ENCODE results near the gene SEC23IP. TPM values are rescaled to one million over a fixed set of nuclear protein-coding genes. Genes with fewer than 3 reads are reported as not detected.
A peak's percentile ranks its signal among the peaks of the same experiment; 100 is the strongest.
"Not testable (repeated sequence)": the region's sequence is repeated elsewhere in the genome, so short reads cannot be mapped to it uniquely, and the experiment has no call there.

Gene SEC23IP
- polyA plus RNA-seq, 3 donors = 11.5 to 43.8 (median 42.0) TPM

DNA sequence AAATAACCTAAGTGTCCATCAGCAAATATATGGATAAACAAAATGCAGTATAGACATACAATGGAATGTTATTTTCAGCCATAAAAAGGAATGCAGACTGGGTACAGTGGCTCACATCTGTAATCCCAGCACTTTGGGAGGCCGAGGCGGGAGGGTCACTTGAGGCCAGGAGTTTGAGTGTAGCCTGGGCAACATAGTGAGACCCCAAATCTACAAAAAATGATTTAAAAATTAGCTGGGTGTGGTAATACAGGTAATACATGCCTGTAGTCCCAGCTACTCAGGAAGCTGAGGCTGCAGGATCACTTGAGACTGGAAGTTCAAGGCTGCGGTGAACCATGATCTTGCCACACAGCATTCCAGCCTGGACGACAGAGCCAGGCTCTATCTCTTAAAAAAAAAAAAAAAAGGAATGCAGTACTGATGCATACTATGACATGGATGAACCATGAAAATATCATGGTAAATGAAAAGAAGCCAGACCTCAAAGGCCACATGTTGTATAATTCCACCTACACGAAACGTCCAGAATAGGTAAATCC, 26.8 kb upstream of the SEC23IP start:
- WGBS (ENCODE audit: insufficient coverage) = 100% methylated on average over 3 of the region's 6 CpGs
- Histone ChIP-seq H3K27me3 (ENCODE audit: control insufficient read depth in 2 of 2, insufficient read depth in 2 of 2, low read length in 2 of 2) (no peaks in the 10 kb centered on the region), H3K9ac (ENCODE audit: insufficient read depth, low read length, poor library complexity, severe bottlenecking) (no peak overlapping the region), H3K36me3 (replicated peaks in 1 of 2; ENCODE audit: control insufficient read depth in 1 of 2, insufficient read depth in 2 of 2, low read length in 2 of 2) (peaks cover 0 to 5% of the 10 kb centered on the region in 2 donors), H3K4me1 (ENCODE audit: control insufficient read depth in 1 of 2, insufficient read depth in 2 of 2, low read length in 2 of 2) (peaks cover 21 to 33% of the 10 kb centered on the region in 2 donors), H3K79me2 (ENCODE audit: insufficient read depth, low read length) (peaks cover 100% of the 10 kb centered on the region), H3K4me2 (replicated peaks; ENCODE audit: extremely low read depth, low read length, poor library complexity, severe bottlenecking) (no peak overlapping the region), H4K20me1 (ENCODE audit: insufficient read depth, low read length) (peaks cover 100% of the 10 kb centered on the region), H3K27ac (ENCODE audit: low read depth in 1 of 2, low read length in 2 of 2) (no peak overlapping the region), H2AFZ (ENCODE audit: insufficient read depth, low read depth, low read length, poor library complexity, severe bottlenecking) (no peak overlapping the region), H3K9me3 (replicated peaks in 1 of 2; ENCODE audit: control insufficient read depth in 1 of 2, insufficient read depth in 1 of 2, low read length in 2 of 2) (no peaks in the 10 kb centered on the region), H3K4me3 (replicated peaks in 1 of 3; ENCODE audit: low read depth in 2 of 3, low read length in 3 of 3) (no peak overlapping the region)
- Mint-ChIP-seq H3K36me3 (peaks cover 9 to 31% of the 10 kb centered on the region in 2 donors), H3K9me3 (peaks cover 6 to 14% (median 11%) of the 10 kb centered on the region in 7 donors), H3K4me1 (peaks cover 58% of the 10 kb centered on the region), H3K27ac (peak overlapping the region in 2 of 7 donors; percentile 27 to 79), H3K4me3 (no peak overlapping the region), H3K27me3 (ENCODE audit: low read depth in 3 of 3) (no peaks in the 10 kb centered on the region)
- TF ChIP-seq, protein P1, sequence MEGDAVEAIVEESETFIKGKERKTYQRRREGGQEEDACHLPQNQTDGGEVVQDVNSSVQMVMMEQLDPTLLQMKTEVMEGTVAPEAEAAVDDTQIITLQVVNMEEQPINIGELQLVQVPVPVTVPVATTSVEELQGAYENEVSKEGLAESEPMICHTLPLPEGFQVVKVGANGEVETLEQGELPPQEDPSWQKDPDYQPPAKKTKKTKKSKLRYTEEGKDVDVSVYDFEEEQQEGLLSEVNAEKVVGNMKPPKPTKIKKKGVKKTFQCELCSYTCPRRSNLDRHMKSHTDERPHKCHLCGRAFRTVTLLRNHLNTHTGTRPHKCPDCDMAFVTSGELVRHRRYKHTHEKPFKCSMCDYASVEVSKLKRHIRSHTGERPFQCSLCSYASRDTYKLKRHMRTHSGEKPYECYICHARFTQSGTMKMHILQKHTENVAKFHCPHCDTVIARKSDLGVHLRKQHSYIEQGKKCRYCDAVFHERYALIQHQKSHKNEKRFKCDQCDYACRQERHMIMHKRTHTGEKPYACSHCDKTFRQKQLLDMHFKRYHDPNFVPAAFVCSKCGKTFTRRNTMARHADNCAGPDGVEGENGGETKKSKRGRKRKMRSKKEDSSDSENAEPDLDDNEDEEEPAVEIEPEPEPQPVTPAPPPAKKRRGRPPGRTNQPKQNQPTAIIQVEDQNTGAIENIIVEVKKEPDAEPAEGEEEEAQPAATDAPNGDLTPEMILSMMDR (IDR thresholded peaks at IDR 0.05) = no peak
- intact Hi-C loops (cut with micrococcal nuclease) = no loop called here
- DNase-seq = no peak

DNA sequence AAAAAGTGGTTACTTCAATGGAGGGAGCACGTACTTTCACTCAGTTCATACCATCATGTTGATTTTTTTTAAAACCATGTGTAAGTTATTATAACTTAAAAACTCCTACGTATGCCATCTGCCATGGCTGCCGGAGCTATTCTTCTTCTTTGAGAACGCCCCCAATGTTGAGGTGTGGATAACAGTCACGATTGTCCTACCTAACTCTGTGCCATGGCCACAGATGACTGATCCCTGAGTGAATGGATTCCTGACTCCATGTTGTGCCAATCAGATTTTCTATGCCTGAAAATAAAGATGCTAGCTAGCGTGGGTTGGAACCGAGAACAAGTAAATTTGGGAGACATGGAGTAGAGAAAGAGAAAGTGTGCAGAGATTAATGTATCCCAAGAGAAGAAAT, 25.2 kb upstream of the SEC23IP start:
- H3K36me3 ChIP-seq (replicated peaks in 1 of 2; ENCODE audit: control insufficient read depth in 1 of 2, insufficient read depth in 2 of 2, low read length in 2 of 2) = peaks cover 0 to 5% of the 10 kb centered on the region in 2 donors
- Mint-ChIP-seq H3K4me1 (peaks cover 64% of the 10 kb centered on the region), H3K27me3 (ENCODE audit: low read depth in 3 of 3) (no peaks in the 10 kb centered on the region), H3K27ac (peak overlapping the region in 1 of 7 donors; percentile 70), H3K4me3 (no peak overlapping the region), H3K9me3 (peaks cover 6 to 14% (median 11%) of the 10 kb centered on the region in 7 donors), H3K36me3 (peaks cover 9 to 31% of the 10 kb centered on the region in 2 donors)
- no peak overlapping the region for H3K9ac ChIP-seq (ENCODE audit: insufficient read depth, low read length, poor library complexity, severe bottlenecking)
- TF ChIP-seq, protein P1 (IDR thresholded peaks at IDR 0.05) = no peak
- H3K27ac ChIP-seq (ENCODE audit: low read depth in 1 of 2, low read length in 2 of 2) = peak overlapping the region in 1 of 2 donors; percentile 50
- H3K4me3 ChIP-seq (replicated peaks in 1 of 3; ENCODE audit: low read depth in 2 of 3, low read length in 3 of 3) = no peak overlapping the region
- 100% methylated on average over 3 of the region's 7 CpGs for WGBS (ENCODE audit: insufficient coverage)
- H3K79me2 ChIP-seq (ENCODE audit: insufficient read depth, low read length) = peaks cover 100% of the 10 kb centered on the region
- peaks cover 30 to 47% of the 10 kb centered on the region in 2 donors for H3K4me1 ChIP-seq (ENCODE audit: control insufficient read depth in 1 of 2, insufficient read depth in 2 of 2, low read length in 2 of 2)
- no peak overlapping the region for H2AFZ ChIP-seq (ENCODE audit: insufficient read depth, low read depth, low read length, poor library complexity, severe bottlenecking)
- no peak overlapping the region for H3K4me2 ChIP-seq (replicated peaks; ENCODE audit: extremely low read depth, low read length, poor library complexity, severe bottlenecking)
- no peaks in the 10 kb centered on the region for H3K27me3 ChIP-seq (ENCODE audit: control insufficient read depth in 2 of 2, insufficient read depth in 2 of 2, low read length in 2 of 2)
- intact Hi-C loops (cut with micrococcal nuclease) = no loop called here
- peaks cover 99% of the 10 kb centered on the region for H4K20me1 ChIP-seq (ENCODE audit: insufficient read depth, low read length)
- no peak for DNase-seq
- H3K9me3 ChIP-seq (replicated peaks in 1 of 2; ENCODE audit: control insufficient read depth in 1 of 2, insufficient read depth in 1 of 2, low read length in 2 of 2) = no peaks in the 10 kb centered on the region

- no CpG with 5 or more reads among the region's 4 CpGs for WGBS (ENCODE audit: insufficient coverage)
- H3K4me2 ChIP-seq (replicated peaks; ENCODE audit: extremely low read depth, low read length, poor library complexity, severe bottlenecking); H3K4me3 ChIP-seq (replicated peaks in 1 of 3; ENCODE audit: low read depth in 2 of 3, low read length in 3 of 3); H3K9me3 ChIP-seq (replicated peaks in 1 of 2; ENCODE audit: control insufficient read depth in 1 of 2, insufficient read depth in 1 of 2, low read length in 2 of 2); H3K27ac ChIP-seq (ENCODE audit: low read depth in 1 of 2, low read length in 2 of 2); H2AFZ ChIP-seq (ENCODE audit: insufficient read depth, low read depth, low read length, poor library complexity, severe bottlenecking); DNase-seq; H3K9ac ChIP-seq (ENCODE audit: insufficient read depth, low read length, poor library complexity, severe bottlenecking); intact Hi-C loops (cut with micrococcal nuclease); H3K36me3 ChIP-seq (replicated peaks in 1 of 2; ENCODE audit: control insufficient read depth in 1 of 2, insufficient read depth in 2 of 2, low read length in 2 of 2); H3K27me3 ChIP-seq (ENCODE audit: control insufficient read depth in 2 of 2, insufficient read depth in 2 of 2, low read length in 2 of 2); H3K27me3 Mint-ChIP-seq (ENCODE audit: low read depth in 3 of 3); H3K9me3 Mint-ChIP-seq: not testable (repeated sequence)
- H3K36me3 Mint-ChIP-seq = peaks cover 8 to 25% of the 10 kb centered on the region in 2 donors
- H3K4me1 ChIP-seq (ENCODE audit: control insufficient read depth in 1 of 2, insufficient read depth in 2 of 2, low read length in 2 of 2) = peaks cover 38 to 58% of the 10 kb centered on the region in 2 donors
- peaks cover 78% of the 10 kb centered on the region for H4K20me1 ChIP-seq (ENCODE audit: insufficient read depth, low read length)
- peak overlapping the region in 2 of 7 donors; percentile 30 to 75 for H3K27ac Mint-ChIP-seq
- peak overlapping the region in 1 of 2 donors; percentile 4 for H3K4me3 Mint-ChIP-seq
- H3K79me2 ChIP-seq (ENCODE audit: insufficient read depth, low read length) = peaks cover 83% of the 10 kb centered on the region
- H3K4me1 Mint-ChIP-seq = peaks cover 66% of the 10 kb centered on the region
Measured at GRCh38 chr10:119869398-119869797, 23.1 kb upstream of the SEC23IP start.
